Measurements from ENCODE around the gene DEAF1.

- TF ChIP-seq POLR2AphosphoS5 (IDR thresholded peaks at IDR 0.05; ENCODE audit: low read depth, low read length): no peak
- TF ChIP-seq SIN3A (IDR thresholded peaks at IDR 0.05; ENCODE audit: borderline replicate concordance, insufficient read depth, low read length): no peak
- no peak for TF ChIP-seq TAF1 (IDR thresholded peaks at IDR 0.05; ENCODE audit: borderline replicate concordance, insufficient read depth, low read length)
Observed at GRCh38 chr11:595400-595799, 99.6 kb downstream of the DEAF1 start.

Data from PFSK-1 (cell line).